ENCODE measurements around the gene TCP1.

- no peak for TF ChIP-seq POLR2A (IDR thresholded peaks at IDR 0.05)
- TF ChIP-seq, protein P1, sequence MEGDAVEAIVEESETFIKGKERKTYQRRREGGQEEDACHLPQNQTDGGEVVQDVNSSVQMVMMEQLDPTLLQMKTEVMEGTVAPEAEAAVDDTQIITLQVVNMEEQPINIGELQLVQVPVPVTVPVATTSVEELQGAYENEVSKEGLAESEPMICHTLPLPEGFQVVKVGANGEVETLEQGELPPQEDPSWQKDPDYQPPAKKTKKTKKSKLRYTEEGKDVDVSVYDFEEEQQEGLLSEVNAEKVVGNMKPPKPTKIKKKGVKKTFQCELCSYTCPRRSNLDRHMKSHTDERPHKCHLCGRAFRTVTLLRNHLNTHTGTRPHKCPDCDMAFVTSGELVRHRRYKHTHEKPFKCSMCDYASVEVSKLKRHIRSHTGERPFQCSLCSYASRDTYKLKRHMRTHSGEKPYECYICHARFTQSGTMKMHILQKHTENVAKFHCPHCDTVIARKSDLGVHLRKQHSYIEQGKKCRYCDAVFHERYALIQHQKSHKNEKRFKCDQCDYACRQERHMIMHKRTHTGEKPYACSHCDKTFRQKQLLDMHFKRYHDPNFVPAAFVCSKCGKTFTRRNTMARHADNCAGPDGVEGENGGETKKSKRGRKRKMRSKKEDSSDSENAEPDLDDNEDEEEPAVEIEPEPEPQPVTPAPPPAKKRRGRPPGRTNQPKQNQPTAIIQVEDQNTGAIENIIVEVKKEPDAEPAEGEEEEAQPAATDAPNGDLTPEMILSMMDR (IDR thresholded peaks at IDR 0.05): no peak
These were observed 47.2 kb downstream of the TCP1 start for GRCh38 chr6:159742165-159742564.
